SKM-1 treated with dmso at 0.1 percent for 144 hours (cell line): Measurements from ENCODE around the gene FEN1.

Experiments used
- DNase-seq: peaks from one replicate; lab custom pipeline; 2025; ENCODE audit not compliant: unreplicated experiment; lab: John Stamatoyannopoulos, UW

Gene FEN1

DNA sequence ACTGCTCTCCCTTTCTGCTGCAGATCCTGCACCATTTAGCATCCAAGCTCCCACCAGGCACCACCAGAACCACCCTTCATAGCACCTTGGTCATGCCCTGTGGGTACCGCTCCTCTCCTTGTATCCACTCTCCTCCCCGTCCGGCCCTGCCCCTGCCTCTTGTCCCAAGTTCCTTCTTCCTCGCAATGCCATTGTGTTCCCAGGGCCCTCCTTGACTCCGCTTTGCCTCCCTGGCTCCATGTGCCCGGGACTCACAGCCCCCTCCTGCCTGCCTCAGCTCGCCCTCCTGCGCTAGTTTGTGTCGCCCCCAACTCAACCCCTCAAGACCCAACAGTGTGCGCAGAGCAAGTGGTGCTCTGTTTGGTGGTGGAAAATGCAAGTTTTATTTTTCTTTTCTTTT is 46.2 kb downstream of the FEN1 start:
- no peak for DNase-seq

DNA sequence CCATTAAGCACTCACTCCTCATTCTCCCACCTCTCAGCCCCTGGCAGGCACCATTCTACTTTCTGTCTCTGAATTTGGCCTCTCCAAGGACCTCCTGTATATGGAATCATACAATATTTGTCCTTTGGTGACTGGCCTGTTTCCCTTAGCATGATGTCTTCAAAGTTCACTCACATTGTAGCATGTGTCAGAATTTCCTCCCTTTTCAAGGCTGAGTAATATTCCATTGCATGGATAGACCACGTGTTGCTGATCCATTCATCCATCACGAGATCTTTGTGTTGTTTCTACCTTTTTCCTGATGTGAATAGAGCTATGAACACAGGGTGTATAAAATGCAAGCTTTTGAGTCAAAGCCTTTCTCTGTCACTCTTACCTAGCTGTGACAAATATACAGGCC is 47.0 kb downstream of the FEN1 start:
- no peak for DNase-seq

DNA sequence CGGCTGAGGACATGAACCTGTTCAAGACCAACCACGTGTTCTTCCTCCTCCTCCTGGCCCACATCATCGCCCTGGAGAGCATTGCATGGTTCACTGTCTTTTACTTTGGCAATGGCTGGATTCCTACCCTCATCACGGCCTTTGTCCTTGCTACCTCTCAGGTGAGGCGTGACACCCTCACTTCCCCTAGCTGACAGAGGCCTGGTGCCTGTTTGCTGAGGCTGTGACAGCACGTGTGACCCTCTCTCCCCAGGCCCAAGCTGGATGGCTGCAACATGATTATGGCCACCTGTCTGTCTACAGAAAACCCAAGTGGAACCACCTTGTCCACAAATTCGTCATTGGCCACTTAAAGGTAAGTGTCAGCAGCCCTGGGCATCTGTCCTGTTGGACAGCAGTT is 47.7 kb downstream of the FEN1 start:
- no peak for DNase-seq

DNA sequence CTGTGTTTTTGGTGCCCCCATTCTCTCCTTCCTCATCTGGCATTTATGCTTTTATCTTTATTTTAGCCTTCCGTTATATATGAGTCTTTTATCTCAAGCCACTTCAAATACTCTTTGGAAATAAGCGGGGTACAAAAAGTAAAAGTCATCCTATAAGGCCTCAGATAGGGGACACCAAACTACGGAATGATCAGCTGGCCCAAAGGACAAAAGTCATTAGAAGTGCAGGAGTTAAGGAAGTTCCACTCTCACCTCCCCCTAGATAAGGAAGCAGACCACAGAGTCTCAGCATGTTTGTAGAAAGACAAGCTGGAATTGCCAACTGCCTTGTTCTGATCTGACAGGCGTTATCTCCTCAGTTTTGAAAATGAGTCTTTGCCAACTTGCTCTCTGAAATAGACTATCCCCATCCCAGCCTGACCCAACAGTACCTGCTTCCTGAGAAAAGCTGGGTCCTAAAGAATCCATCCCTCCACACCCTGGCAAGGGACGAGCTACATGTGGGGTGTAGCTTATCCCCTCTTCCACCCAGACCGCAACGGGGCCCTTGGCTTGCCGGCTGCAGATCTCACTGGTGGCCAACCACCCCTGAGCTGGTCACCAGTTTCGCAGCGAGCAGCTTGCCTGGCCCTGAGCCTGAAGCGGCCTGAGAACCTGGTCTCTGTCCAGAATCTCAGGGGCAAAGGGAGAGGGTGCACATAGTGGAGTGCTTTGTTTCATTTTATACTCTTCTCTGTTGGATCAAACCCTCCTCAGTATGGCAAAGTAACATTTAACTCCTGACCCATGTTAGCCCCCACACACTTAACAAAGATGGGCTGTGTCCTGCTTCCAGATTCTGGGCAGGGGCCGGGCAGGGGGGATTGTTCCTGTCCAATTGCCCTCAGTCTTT is 49.2 kb downstream of the FEN1 start:
- DNase-seq: no peak

DNA sequence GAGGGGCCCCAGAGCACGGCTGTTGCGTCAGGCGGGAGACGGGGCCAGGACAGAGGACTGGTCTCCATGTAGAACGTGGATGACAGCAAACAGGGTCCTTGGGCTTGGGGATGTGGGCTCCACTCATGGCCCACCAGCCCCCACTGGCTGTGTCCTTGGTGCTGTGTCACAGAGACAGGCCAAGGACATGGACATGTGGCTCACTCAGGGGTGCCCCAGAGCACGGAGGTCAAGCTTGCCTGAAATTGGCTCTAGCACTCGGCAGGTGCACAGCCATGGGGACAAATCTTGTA is 49.8 kb downstream of the FEN1 start:
- DNase-seq: no peak

DNA sequence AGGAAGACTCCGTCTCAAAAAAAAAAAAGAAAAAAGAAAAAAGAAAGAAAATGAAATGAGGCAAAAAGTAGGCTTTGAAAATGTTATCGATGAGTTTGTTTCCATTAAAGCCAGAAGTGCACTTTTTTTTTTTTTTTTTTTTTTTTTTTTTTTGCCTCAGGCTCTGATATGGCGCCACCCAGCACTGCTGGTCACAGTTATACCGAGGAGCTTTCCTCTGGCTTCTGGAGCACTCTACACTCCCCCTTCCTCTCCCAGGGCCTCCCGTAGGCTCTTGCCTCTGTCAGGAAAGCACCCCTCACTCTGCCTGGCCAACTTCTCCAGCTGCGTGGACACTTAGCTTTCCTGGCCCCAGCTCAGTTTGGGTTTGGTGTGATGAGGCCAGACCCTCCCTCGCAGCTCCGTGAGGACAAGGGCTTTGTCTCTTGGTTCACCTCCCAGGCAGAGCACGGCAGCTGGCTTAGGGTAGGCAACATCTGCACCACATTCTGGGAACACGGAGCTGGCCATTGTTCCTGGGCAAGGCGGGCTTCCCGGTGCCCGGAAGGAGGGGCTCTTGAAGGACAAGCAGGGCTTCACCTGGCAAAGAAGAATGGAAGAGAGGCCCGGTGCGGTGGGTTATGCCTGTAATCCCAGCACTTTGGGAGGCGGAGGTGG is 52.3 kb downstream of the FEN1 start:
- DNase-seq: no peak

DNA sequence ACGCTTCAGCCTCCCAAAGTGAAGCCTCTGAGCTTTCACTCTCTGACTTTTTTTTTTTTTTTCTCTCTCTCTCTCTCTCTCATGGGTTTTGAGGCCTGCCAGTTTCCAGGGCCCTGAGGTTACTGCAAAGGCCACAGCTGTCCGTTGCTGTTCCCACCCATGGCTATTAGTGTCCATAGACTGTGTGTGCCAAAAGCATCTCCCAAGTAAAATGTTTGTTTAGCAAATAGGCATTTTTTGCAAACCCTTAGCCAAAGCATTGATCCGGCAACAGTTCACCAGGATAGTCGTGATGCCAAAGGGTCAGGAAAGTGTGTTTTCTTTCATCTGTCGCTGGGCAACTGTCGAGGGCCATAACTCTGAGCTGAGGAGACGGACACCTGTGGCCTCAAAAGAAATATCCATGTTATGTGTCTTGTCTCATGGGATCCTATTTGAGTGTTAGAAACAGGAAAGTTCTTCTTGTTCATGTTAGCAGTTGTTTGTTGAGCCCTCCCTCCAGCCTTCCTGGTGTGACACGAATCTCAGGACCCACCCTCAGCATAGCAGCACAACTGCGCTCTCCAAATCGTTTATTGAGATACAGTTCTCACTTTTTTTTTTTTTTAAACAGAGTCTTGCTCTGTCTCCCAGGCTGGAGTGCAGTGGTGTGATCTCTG is 53.8 kb downstream of the FEN1 start:
- DNase-seq: no peak
